ENCODE measurements around the gene PLOD2. TPM values are rescaled to one million over a fixed set of nuclear protein-coding genes. Genes with fewer than 3 reads are reported as not detected.

PLOD2 gene
- total RNA-seq, 1 experiment from 2014 or later = 19.3 TPM

DNA sequence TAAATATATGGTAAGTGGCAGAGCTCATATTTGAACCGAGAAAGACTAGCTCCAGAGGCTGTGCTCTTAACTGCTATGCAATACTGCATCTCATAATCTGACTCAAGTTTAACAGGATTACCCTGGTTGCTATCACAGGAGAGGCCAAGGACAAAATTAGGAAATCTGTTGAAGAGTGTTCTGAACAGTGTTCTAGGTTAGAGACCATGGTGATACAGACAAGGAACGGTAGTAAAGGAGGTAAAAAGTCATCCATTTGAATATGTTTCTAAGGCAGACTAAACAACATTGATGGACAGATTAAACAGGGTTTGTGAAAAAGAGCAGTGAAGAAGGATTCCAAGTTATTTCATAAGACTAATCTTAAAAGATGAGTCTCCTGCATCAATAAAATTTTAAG lies 22.1 kb downstream of the PLOD2 start:
- Mint-ChIP-seq H3K4me3 (no peak overlapping the region), H3K9me3 (no peaks in the 10 kb centered on the region), H3K27me3 (ENCODE audit: low read depth) (no peaks in the 10 kb centered on the region), H3K4me1 (peaks cover 16 to 23% of the 10 kb centered on the region in 2 experiments), H3K27ac (no peak overlapping the region), H3K36me3 (ENCODE audit: insufficient read depth in 1 of 3, low read depth in 3 of 3) (no peaks in the 10 kb centered on the region)
- H3K23ac ChIP-seq (ENCODE audit: insufficient read length, low read depth, low read length) = no peak overlapping the region
- no peak for DNase-seq
- H3K79me2 ChIP-seq (ENCODE audit: insufficient read depth, low read length) = no peaks in the 10 kb centered on the region; the same call in 1 of the 2 replicates
- H3K4ac ChIP-seq (ENCODE audit: low read depth, low read length) = no peak overlapping the region
- H2BK20ac ChIP-seq (ENCODE audit: low read depth, low read length, poor library complexity, severe bottlenecking) = no peak overlapping the region
- H3K79me1 ChIP-seq (ENCODE audit: insufficient read depth, low read depth, low read length, poor library complexity, severe bottlenecking) = no peaks in the 10 kb centered on the region
- H3K14ac ChIP-seq (ENCODE audit: insufficient read depth, low read length) = no peak overlapping the region
- no peak overlapping the region for H2BK120ac ChIP-seq (ENCODE audit: low read depth, low read length, poor library complexity, severe bottlenecking)
- H2AK5ac ChIP-seq (ENCODE audit: insufficient read length, low read length) = no peak overlapping the region
- no peak overlapping the region for H4K8ac ChIP-seq (replicated peaks; ENCODE audit: insufficient read length, low read depth, low read length)
- H3K4me2 ChIP-seq (ENCODE audit: insufficient read depth, insufficient read length, low read length) = no peak overlapping the region
- no peaks in the 10 kb centered on the region for H4K20me1 ChIP-seq (ENCODE audit: control insufficient read depth, insufficient read depth, insufficient read length)
- H3T11ph ChIP-seq (ENCODE audit: low read length) = no peak overlapping the region
- no peak overlapping the region for H3K9ac ChIP-seq (ENCODE audit: extremely low read depth, insufficient read length, low read length)
- no peak overlapping the region for H2AFZ ChIP-seq (ENCODE audit: low read length)
- no peak overlapping the region for H3K18ac ChIP-seq (ENCODE audit: insufficient read length, low read depth, low read length)
- no peak overlapping the region for H2BK5ac ChIP-seq (ENCODE audit: insufficient read length, low read length)
- peaks cover 7% of the 10 kb centered on the region; the same call in 1 of the 2 replicates for H3K4me1 ChIP-seq (ENCODE audit: insufficient read depth, low read length)
- TF ChIP-seq, protein P1, sequence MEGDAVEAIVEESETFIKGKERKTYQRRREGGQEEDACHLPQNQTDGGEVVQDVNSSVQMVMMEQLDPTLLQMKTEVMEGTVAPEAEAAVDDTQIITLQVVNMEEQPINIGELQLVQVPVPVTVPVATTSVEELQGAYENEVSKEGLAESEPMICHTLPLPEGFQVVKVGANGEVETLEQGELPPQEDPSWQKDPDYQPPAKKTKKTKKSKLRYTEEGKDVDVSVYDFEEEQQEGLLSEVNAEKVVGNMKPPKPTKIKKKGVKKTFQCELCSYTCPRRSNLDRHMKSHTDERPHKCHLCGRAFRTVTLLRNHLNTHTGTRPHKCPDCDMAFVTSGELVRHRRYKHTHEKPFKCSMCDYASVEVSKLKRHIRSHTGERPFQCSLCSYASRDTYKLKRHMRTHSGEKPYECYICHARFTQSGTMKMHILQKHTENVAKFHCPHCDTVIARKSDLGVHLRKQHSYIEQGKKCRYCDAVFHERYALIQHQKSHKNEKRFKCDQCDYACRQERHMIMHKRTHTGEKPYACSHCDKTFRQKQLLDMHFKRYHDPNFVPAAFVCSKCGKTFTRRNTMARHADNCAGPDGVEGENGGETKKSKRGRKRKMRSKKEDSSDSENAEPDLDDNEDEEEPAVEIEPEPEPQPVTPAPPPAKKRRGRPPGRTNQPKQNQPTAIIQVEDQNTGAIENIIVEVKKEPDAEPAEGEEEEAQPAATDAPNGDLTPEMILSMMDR (conservative IDR thresholded peaks at IDR 0.05) = no peak
- H4K5ac ChIP-seq (ENCODE audit: insufficient read length, low read depth, low read length) = no peak overlapping the region
- no peak overlapping the region for H2BK12ac ChIP-seq (ENCODE audit: insufficient read length, low read depth, low read length)
- H2BK15ac ChIP-seq (ENCODE audit: low read depth, low read length) = no peak overlapping the region
- no peaks in the 10 kb centered on the region for H3K9me3 ChIP-seq (ENCODE audit: control insufficient read depth, low read depth, low read length)
- no peak overlapping the region for H3K27ac ChIP-seq (ENCODE audit: insufficient read length, low read depth, low read length)
- H4K91ac ChIP-seq (ENCODE audit: insufficient read length, low read depth, low read length) = no peak overlapping the region
- H3K27me3 ChIP-seq (ENCODE audit: insufficient read depth, low read length) = no peaks in the 10 kb centered on the region
- no peaks in the 10 kb centered on the region for H3K23me2 ChIP-seq (ENCODE audit: insufficient read length, low read depth, low read length, poor library complexity, severe bottlenecking)
- H3K56ac ChIP-seq (ENCODE audit: insufficient read length, low read depth, low read length) = no peak overlapping the region
- WGBS (ENCODE audit: extremely low coverage, insufficient read length, low lambda C conversion rate) = no CpG with 5 or more reads among the region's 2 CpGs

Measured in H9 (cell line).